ENCODE measurements around the gene PRKAR2A.

DNA sequence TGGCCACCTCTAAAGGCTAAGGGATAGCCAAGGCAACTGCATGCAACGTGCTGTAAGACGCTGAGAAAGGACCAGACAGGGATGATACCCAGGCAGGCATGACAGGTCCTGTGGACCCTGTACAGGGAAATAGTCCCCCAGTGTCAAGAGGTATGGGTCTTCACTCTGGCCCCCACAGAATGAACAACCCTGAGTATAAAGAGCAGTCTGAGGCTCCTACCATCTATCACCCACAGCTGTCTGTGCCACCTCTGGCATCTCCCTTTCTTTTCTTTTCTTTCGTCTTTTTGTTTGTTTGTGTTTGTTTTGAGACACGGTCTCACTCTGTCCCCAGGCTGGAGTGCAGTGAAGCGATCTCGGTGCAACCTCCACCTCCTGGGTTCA, 32.3 kb upstream of the PRKAR2A start:
- TF ChIP-seq, protein P1, sequence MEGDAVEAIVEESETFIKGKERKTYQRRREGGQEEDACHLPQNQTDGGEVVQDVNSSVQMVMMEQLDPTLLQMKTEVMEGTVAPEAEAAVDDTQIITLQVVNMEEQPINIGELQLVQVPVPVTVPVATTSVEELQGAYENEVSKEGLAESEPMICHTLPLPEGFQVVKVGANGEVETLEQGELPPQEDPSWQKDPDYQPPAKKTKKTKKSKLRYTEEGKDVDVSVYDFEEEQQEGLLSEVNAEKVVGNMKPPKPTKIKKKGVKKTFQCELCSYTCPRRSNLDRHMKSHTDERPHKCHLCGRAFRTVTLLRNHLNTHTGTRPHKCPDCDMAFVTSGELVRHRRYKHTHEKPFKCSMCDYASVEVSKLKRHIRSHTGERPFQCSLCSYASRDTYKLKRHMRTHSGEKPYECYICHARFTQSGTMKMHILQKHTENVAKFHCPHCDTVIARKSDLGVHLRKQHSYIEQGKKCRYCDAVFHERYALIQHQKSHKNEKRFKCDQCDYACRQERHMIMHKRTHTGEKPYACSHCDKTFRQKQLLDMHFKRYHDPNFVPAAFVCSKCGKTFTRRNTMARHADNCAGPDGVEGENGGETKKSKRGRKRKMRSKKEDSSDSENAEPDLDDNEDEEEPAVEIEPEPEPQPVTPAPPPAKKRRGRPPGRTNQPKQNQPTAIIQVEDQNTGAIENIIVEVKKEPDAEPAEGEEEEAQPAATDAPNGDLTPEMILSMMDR (IDR thresholded peaks at IDR 0.05): no peak
- TF ChIP-seq POLR2A (IDR thresholded peaks at IDR 0.05): no peak

Measured in body of pancreas (tissue), 4 donors.